DND-41 (cell line): Measurements from ENCODE around the gene TMEM181.

ENCODE experiments used
- EZH2 ChIP-seq: IDR thresholded peaks from 3 replicates; pipeline ENCODE4 v1.6.1; 2012; ENCODE audit warnings: borderline replicate concordance, low read depth, mild to moderate bottlenecking, moderate library complexity, low read length, inconsistent platforms; ENCODE audit not compliant: severe bottlenecking
- TF ChIP-seq, protein P1 (sequence below): IDR thresholded peaks from 2 replicates; pipeline ENCODE4 v1.5.1; 2012; ENCODE audit warnings: borderline replicate concordance, low read length, moderate library complexity, mild to moderate bottlenecking; ENCODE audit not compliant: poor library complexity, severe bottlenecking; ENCODE audit errors: extremely low read depth

DNA sequence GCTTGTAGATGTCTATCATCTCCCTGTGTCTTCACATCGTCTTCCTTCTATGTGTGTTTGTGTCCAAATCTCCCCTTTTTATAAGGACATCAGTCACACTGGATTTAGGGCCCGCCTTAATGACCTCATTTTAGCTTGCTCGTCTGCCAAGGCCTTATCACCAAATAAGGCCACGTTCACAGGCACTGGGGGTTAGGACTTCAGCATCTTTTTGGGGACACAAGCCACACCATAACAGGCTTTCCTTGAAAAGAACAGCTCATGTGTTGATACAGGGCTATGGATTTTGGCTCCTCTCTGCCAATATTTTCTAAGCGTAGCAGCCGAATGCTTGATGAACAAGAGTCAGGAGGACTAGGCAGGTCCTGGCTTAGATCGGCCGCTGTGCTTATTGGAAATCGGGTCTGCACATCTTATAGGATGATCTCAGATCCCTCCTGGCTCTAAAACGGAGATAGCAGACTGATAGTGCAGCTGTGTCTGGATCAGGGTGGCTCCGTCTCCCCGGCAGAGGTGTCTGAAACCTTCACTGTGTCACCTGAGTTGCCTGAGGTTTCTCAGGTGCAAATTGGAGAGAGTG is 16.2 kb upstream of the TMEM181 start:
- TF ChIP-seq EZH2: no peak
- TF ChIP-seq, protein P1, sequence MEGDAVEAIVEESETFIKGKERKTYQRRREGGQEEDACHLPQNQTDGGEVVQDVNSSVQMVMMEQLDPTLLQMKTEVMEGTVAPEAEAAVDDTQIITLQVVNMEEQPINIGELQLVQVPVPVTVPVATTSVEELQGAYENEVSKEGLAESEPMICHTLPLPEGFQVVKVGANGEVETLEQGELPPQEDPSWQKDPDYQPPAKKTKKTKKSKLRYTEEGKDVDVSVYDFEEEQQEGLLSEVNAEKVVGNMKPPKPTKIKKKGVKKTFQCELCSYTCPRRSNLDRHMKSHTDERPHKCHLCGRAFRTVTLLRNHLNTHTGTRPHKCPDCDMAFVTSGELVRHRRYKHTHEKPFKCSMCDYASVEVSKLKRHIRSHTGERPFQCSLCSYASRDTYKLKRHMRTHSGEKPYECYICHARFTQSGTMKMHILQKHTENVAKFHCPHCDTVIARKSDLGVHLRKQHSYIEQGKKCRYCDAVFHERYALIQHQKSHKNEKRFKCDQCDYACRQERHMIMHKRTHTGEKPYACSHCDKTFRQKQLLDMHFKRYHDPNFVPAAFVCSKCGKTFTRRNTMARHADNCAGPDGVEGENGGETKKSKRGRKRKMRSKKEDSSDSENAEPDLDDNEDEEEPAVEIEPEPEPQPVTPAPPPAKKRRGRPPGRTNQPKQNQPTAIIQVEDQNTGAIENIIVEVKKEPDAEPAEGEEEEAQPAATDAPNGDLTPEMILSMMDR: no peak
